Renal cortex interstitium (tissue), 11 donors: ENCODE measurements around the gene NPB. TPM values are rescaled to one million over a fixed set of nuclear protein-coding genes. Genes with fewer than 3 reads are reported as not detected.

Experiments
- DNase-seq, 11 donors: peaks; one replicate each; pipeline ENCODE4 v3.0.0-alpha.2; 2013; ENCODE audit warnings: low read depth in 9 of 11, low spot score in 4 of 11; ENCODE audit errors: extremely low read depth in 1 of 11
- polyA plus RNA-seq, 3 donors: library from polyadenylated mRNA; unstranded; fragments of 120-200 nt; gene quantifications; one replicate each; pipeline ENCODE4 v1.2.1, GENCODE V29; 2013; ENCODE audit not compliant: insufficient read length in 3 of 3

NPB gene
- polyA plus RNA-seq, 3 donors = 0.93 to 1.4 (median 0.97) TPM

GRCh38 chr17:81889602-81890001 is 12.4 kb upstream of the NPB start:
- no peak for DNase-seq

- DNase-seq = no peak
Measured at GRCh38 chr17:81890447-81891302, 11.4 kb upstream of the NPB start.

GRCh38 chr17:81891303-81891552 is 10.8 kb upstream of the NPB start:
- DNase-seq = no peak

GRCh38 chr17:81895400-81895799 is 6.6 kb upstream of the NPB start:
- no peak for DNase-seq

DNA sequence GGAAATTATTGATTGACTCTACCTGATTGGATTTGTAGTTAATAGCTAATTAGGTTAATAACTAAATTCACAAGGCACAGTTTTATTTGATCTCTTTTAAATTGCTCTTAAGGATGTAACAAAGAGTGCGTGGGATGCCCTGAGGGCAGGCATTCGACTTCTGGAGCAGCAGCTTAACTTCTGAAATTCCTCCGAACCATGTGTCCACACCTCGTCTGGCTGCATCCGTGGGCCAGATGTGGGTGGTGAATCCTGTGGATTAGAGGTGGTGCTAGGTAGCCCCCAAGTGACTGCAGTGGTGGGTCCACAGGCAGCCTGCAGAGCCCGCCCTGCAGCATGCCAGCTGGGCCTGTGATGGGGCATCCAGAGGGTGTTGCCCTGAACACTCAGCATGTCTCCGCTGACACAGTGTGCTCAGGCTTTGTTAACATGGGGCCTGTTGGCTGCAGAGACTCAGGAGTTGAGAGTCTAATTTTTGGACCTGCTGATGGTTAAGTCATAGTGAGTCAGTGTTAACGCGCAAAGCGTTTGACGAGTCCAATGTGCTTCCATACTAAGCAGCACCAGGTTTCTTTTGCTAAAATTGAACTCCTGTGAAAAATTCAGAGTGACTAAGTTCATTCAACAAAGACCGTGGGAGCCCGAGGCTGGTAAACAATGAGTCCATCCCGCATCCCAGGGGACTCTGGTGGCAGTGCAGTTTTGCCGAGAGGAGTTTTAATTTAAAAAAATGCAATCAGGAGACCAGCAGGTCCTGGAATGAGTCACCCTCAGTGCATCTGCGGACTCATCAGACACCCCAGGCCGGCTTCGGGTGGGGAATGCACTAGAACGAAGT is 3.8 kb upstream of the NPB start:
- DNase-seq = no peak

DNA sequence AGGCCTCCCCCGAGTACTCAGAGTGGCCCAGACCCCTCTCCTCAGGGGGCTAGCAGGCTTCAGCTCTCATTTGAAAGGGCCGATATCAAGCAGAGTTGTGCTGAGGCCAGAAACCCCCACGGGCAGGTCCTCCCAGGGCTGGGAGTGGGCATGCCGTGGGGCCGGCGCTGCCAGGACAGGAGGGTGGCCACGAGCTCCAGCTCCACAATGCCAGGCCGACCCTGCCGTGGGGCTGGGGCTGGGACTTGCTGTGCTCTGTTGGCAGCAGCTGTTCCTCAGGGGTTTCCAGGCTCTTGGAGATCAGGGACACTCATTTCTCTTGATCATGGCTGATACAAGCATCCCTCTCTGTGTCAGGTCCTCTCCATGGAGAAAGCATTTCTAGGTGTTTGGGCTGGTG is 3.2 kb upstream of the NPB start:
- no peak for DNase-seq

- no peak for DNase-seq
Measured at GRCh38 chr17:81899514-81900166, 2.4 kb upstream of the NPB start.

DNA sequence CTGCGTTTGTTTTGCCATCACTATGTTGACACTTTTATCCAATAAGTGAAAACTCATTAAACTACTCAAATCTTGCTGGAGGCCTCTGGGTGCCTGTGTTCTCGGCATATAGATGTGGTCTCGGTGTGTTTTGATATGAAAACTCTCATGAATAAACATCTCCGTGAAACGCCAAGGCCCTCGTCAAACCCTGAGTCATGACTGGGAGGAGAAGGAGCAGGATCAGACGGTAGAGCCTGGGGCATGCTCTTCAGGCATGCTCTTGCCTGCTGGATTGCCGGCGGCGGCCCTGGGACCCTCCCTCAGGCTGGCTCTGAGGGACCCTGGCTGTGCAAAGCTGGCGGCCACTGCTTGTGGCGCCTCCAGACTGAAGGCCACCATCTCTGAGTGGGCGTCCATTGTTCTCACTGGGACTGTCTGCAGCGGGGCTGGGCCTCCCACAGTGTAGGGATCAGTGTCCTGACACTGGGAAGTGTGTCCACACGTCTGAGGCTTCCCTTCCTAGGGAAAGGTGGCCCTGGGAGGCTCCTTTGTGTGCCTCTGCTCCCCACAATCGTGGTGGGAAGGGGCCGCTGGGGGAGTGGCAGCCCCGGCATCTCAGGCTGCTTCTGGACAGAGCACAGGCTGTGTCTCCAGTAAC is 1.7 kb upstream of the NPB start:
- DNase-seq = no peak

- DNase-seq = no peak
Measured at GRCh38 chr17:81901167-81902022, 643 bp upstream of the NPB start.

- DNase-seq = no peak
Measured at GRCh38 chr17:81902653-81903414, 796 bp downstream of the NPB start.

DNA sequence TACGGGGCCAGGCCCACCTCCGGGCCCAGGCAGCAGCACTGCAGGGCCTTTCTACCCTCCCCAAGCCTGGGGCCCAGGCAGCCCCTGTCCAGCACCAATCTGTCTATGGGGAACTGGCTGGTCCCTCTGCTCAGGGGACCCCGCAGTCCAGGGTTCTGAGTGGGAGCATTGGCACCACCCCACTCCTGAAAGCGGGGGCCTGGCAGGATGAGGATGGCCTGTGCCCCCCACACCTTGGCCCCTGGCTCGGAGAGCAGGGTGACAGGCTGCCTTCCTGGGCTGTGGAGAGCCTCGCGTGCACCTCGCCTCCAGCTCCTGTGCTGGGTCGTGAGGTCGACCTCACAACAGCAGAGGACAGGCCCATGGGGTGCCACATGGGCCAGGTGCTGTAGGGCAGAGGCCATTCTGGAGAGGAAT is 1.4 kb downstream of the NPB start:
- DNase-seq = no peak

DNA sequence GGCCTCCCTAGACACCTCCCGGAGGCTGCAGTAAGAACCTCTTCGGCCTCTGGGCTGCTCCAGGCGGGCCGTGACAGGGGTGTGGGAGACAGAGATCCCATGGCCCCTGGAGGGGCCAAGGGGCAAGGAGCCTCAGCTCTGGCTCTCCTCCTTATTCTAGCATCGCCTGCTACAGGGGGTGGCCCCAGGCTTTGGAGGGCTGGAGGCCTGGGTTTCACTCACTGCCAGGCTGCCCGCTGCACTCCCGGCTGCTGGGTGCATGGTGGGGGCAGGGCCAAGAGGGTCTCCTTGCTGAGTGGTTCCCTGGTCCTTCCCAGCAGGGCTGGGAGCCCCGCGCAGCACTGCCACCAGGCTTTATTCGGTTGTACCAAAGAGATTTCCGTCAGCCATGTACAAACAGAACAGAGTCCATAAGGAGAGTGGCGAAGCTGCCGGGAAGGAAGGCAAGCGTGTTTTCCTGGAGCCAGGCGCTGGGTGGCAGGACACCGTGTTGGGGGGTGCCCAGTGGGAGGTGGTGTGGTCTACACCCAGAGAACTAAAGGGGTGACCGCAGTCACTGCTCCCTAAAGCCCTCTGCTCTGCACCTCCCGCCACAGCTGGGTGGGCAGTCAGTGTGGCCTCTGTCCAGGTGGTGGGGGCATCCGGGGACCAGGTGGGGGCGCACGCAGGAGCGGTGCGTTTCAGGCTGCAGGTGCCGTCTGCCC is 2.0 kb downstream of the NPB start:
- DNase-seq = no peak

DNA sequence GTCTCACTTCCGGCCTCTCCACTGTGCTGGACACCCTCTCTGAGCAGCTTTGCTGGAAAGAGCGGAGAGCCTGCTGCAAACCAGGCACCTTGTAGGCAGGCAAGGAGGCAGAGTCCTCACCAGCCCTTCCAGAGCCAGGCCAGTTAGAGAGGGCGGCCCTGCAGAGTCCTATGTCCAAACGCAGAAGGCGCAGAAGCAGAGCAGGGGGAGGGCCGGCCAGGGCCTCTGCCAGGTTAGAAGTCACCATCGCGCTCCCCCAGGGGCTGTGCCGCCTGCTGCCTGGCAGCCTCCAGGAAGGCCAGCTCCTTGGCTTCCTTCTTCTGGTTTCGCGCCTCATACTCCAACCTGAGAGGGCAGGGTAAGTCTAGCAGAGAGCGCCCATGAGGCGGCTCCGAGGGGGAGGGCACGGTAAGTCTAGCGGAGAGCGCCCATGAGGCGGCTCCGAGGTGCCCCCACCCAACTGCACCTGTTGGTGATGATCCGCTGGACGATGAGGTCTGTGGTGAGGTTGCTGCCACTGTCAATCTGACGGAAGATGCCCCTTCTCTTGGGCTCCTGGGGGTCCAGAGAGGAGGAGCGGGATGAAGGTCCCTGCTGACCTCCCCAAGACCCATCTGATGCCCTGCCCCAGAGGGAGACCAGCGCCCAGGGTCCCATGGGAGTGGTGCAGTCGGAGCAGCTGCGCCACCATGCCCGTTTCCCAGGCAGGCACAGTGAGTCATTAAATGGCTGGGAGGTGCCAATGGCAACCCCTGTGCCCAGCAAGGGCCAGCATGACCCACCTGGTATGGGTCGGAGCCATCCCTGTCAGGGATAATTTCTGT is 2.8 kb downstream of the NPB start:
- DNase-seq = no peak

DNA sequence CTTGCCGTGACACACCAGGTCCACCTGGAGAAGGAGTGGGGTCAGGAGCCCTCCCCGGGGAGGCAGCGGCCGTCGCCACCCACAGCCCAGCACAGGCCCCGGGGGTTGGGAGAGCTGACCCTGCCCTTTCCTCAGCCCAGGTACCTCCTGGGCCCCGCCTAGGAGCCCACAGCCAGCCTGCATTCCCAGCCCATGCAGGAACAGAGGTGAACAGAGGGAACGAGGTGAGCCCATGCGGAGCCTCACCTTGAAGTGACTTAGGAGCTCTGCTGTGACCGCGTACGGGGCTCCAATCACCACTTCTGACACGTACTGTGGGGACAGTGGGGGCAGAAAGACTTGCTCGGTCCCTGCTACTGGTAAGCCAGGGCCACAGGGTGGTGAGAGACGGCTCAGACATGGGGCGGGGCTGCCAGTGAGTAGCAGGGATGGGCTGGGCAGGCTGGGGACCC is 3.4 kb downstream of the NPB start:
- no peak for DNase-seq

GRCh38 chr17:81905993-81906392 is 4.0 kb downstream of the NPB start:
- no peak for DNase-seq

DNA sequence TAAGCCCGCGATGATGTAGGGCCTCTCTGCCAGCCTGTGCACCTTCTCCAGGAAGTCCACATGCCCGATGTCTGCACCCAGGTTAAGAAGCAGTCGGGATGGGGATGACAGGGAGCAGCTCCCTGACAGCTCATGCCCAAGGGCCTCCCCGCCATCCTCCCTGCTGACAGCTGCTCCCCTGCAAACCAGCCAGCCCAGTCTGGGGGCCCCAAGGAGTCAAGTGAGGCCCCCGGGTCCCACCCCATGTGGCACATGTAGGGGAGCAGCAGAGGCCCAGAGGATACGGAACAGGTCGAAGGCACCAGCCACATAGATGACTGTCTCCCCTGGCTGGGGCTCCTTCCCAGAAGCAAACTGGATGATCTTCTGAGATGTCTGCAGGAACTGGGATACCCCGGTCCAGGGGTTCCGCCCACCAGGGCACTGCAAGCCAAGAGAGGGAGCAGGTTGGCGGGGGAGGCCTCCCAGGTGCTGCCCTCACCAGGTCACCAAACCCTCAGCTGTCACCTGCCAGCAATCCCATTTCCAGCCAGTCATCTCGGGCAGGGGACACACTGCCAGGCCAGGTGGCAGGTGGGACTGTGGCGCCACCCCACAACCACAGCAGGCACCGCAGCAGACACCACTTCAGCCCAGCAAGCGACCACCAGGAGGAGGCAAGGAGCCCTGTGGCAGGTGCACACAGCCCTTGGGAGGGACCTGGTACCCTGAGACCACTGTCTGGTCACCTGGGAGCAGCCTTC is 4.6 kb downstream of the NPB start:
- DNase-seq = no peak
